DND-41 (cell line): ENCODE measurements around the gene KRTAP4-12.
"Not testable (repeated sequence)": the region's sequence is repeated elsewhere in the genome, so short reads cannot be mapped to it uniquely, and the experiment has no call there.

Experiments used
- ATAC-seq: fragments of 200-7000 bp; cut with Tn5 transposase; 3 replicates; pipeline ENCODE4 v1.9.1; 2021; ENCODE audit warnings: low read depth; ENCODE audit not compliant: insufficient read depth
- DNase-seq: peaks from one replicate; pipeline ENCODE4 v3.0.0-alpha.2; 2020
- H2AFZ ChIP-seq: 2 replicates; pipeline ENCODE4 v1.6.0; 2012; ENCODE audit warnings: low read depth, low read length
- H3K27ac ChIP-seq: 2 replicates; pipeline ENCODE4 v1.5.1; 2012; ENCODE audit warnings: low read length, inconsistent platforms
- H3K27me3 ChIP-seq: fragments of 200-600 bp; sonication (generic); 2 replicates; pipeline ENCODE4 v1.6.0; 2012; ENCODE audit warnings: low read length, mild to moderate bottlenecking, inconsistent platforms; ENCODE audit not compliant: insufficient read depth, poor library complexity
- H3K36me3 ChIP-seq: 2 replicates; pipeline ENCODE4 v1.5.1; 2012; ENCODE audit warnings: low read length, inconsistent platforms; ENCODE audit not compliant: insufficient read depth
- H3K4me1 ChIP-seq: 2 replicates; pipeline ENCODE4 v1.5.1; 2012; ENCODE audit warnings: mild to moderate bottlenecking, low read length; ENCODE audit not compliant: insufficient read depth
- H3K4me2 ChIP-seq: 2 replicates; pipeline ENCODE4 v1.6.0; 2012; ENCODE audit warnings: mild to moderate bottlenecking, moderate library complexity, low read length, inconsistent platforms; ENCODE audit not compliant: insufficient read depth
- H3K4me3 ChIP-seq, 2 experiments: fragments of 200-600 bp in 1 of 2; shearing (Covaris generic) in 1 of 2; 2 replicates each; pipeline ENCODE4 v1.5.1; 2012 to 2016; ENCODE audit warnings: inconsistent platforms in 2 of 2, low read length in 2 of 2, mild to moderate bottlenecking in 2 of 2, low read depth in 1 of 2, moderate library complexity in 1 of 2
- H3K79me2 ChIP-seq: 2 replicates; pipeline ENCODE4 v1.6.0; 2012; ENCODE audit warnings: low read length, inconsistent platforms; ENCODE audit not compliant: insufficient read depth
- H3K9ac ChIP-seq: 2 replicates; pipeline ENCODE4 v1.6.0; 2012; ENCODE audit warnings: low read depth, mild to moderate bottlenecking, inconsistent platforms, low read length, moderate library complexity
- H3K9me3 ChIP-seq: 2 replicates; pipeline ENCODE4 v1.5.1; 2012; ENCODE audit warnings: low read length, moderate library complexity, mild to moderate bottlenecking, inconsistent platforms; ENCODE audit not compliant: insufficient read depth, severe bottlenecking
- H4K20me1 ChIP-seq: 2 replicates; pipeline ENCODE4 v1.6.0; 2012; ENCODE audit warnings: low read length; ENCODE audit not compliant: insufficient read depth
- EZH2 ChIP-seq: IDR thresholded peaks from 3 replicates; pipeline ENCODE4 v1.6.1; 2012; ENCODE audit warnings: borderline replicate concordance, low read depth, mild to moderate bottlenecking, moderate library complexity, low read length, inconsistent platforms; ENCODE audit not compliant: severe bottlenecking
- TF ChIP-seq, protein P1 (sequence below): IDR thresholded peaks from 2 replicates; pipeline ENCODE4 v1.5.1; 2012; ENCODE audit warnings: borderline replicate concordance, low read length, moderate library complexity, mild to moderate bottlenecking; ENCODE audit not compliant: poor library complexity, severe bottlenecking; ENCODE audit errors: extremely low read depth

The KRTAP4-12 gene

DNA sequence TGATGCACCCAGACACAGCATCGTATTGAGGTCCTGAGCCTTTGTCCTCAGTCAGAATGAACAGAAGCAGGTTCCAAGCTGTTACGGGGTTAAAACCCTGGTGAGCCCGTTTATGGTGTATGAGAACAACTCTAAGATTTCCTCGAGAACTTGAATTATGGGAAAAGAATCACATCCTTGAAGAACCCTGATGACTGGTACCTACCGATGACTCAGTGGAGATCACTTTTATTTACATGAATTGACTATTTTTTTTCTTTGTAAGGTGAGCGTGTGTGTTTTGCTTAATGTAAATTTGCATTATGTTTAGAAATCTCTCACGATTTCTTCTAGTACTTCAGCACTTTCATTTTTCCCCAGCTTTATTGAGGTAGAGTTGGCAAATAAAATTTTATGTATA is 39.8 kb upstream of the KRTAP4-12 start:
- Histone ChIP-seq H3K4me1 (no peaks in the 10 kb centered on the region), H3K36me3 (no peaks in the 10 kb centered on the region), H3K4me2 (no peak overlapping the region), H3K27me3 (no peaks in the 10 kb centered on the region), H3K9ac (no peak overlapping the region), H2AFZ (no peak overlapping the region), H3K4me3 (no peak overlapping the region), H4K20me1 (no peaks in the 10 kb centered on the region), H3K9me3 (no peaks in the 10 kb centered on the region), H3K27ac (no peak overlapping the region), H3K79me2 (no peaks in the 10 kb centered on the region)
- DNase-seq (no peak), ATAC-seq (no peak)
- TF ChIP-seq, protein P1, sequence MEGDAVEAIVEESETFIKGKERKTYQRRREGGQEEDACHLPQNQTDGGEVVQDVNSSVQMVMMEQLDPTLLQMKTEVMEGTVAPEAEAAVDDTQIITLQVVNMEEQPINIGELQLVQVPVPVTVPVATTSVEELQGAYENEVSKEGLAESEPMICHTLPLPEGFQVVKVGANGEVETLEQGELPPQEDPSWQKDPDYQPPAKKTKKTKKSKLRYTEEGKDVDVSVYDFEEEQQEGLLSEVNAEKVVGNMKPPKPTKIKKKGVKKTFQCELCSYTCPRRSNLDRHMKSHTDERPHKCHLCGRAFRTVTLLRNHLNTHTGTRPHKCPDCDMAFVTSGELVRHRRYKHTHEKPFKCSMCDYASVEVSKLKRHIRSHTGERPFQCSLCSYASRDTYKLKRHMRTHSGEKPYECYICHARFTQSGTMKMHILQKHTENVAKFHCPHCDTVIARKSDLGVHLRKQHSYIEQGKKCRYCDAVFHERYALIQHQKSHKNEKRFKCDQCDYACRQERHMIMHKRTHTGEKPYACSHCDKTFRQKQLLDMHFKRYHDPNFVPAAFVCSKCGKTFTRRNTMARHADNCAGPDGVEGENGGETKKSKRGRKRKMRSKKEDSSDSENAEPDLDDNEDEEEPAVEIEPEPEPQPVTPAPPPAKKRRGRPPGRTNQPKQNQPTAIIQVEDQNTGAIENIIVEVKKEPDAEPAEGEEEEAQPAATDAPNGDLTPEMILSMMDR = no peak
- TF ChIP-seq EZH2 = no peak

- no peak for DNase-seq
- H3K9me3 ChIP-seq = no peaks in the 10 kb centered on the region
- H2AFZ ChIP-seq = no peak within 1 kb of the TSS
- no peaks in the 10 kb centered on the region for H3K79me2 ChIP-seq
- no peak for ATAC-seq
- H3K27me3 ChIP-seq = no peaks in the 10 kb centered on the region
- H3K9ac ChIP-seq = no peak within 1 kb of the TSS
- no peaks in the 10 kb centered on the region for H3K4me1 ChIP-seq
- no peak within 1 kb of the TSS for H3K4me3 ChIP-seq
- H4K20me1 ChIP-seq = no peaks in the 10 kb centered on the region
- no peak within 1 kb of the TSS for H3K4me2 ChIP-seq
- H3K36me3 ChIP-seq = no peaks in the 10 kb centered on the region
- no peak within 1 kb of the TSS for H3K27ac ChIP-seq
- TF ChIP-seq EZH2 = no peak
- TF ChIP-seq, protein P1 = no peak
These were observed 36.7 kb upstream of the KRTAP4-12 start, which contains the start of gene KRTAP4-4 for GRCh38 chr17:41160648-41161047. KRTAP4-4 (minus strand) TSS chr17:41160748; CDS start chr17:41160691, 57 bp downstream.

- not testable (repeated sequence) for H3K9ac ChIP-seq, ATAC-seq, H3K4me1 ChIP-seq, H3K27ac ChIP-seq, H4K20me1 ChIP-seq, H3K27me3 ChIP-seq, H3K79me2 ChIP-seq, H2AFZ ChIP-seq, H3K9me3 ChIP-seq, H3K4me2 ChIP-seq, DNase-seq, H3K36me3 ChIP-seq, H3K4me3 ChIP-seq
These were observed 36.2 kb upstream of the KRTAP4-12 start for GRCh38 chr17:41160190-41160589.

- no peak overlapping the region for H3K4me2 ChIP-seq
- no peaks in the 10 kb centered on the region for H3K36me3 ChIP-seq
- no peaks in the 10 kb centered on the region for H3K79me2 ChIP-seq
- no peak overlapping the region for H3K9ac ChIP-seq
- H3K27ac ChIP-seq = no peak overlapping the region
- no peaks in the 10 kb centered on the region for H3K4me1 ChIP-seq
- peaks cover 10% of the 10 kb centered on the region for H3K27me3 ChIP-seq
- DNase-seq = no peak
- no peaks in the 10 kb centered on the region for H4K20me1 ChIP-seq
- no peak overlapping the region for H3K4me3 ChIP-seq
- no peak overlapping the region for H2AFZ ChIP-seq
- H3K9me3 ChIP-seq = no peaks in the 10 kb centered on the region
- TF ChIP-seq EZH2 = no peak
- TF ChIP-seq, protein P1 = no peak
- no peak for ATAC-seq
These were observed 29.9 kb upstream of the KRTAP4-12 start for GRCh38 chr17:41153856-41154255.
